HG02623 (cell line): ENCODE data around the gene YWHAQ.
"Not testable (repeated sequence)": the region's sequence is repeated elsewhere in the genome, so short reads cannot be mapped to it uniquely, and the experiment has no call there.

Source experiments
- ATAC-seq: cut with Tn5 transposase; IDR thresholded peaks from one replicate; pipeline ENCODE4 v1.9.1; 2021; ENCODE audit warnings: moderate library complexity; ENCODE audit not compliant: unreplicated experiment

Gene YWHAQ

DNA sequence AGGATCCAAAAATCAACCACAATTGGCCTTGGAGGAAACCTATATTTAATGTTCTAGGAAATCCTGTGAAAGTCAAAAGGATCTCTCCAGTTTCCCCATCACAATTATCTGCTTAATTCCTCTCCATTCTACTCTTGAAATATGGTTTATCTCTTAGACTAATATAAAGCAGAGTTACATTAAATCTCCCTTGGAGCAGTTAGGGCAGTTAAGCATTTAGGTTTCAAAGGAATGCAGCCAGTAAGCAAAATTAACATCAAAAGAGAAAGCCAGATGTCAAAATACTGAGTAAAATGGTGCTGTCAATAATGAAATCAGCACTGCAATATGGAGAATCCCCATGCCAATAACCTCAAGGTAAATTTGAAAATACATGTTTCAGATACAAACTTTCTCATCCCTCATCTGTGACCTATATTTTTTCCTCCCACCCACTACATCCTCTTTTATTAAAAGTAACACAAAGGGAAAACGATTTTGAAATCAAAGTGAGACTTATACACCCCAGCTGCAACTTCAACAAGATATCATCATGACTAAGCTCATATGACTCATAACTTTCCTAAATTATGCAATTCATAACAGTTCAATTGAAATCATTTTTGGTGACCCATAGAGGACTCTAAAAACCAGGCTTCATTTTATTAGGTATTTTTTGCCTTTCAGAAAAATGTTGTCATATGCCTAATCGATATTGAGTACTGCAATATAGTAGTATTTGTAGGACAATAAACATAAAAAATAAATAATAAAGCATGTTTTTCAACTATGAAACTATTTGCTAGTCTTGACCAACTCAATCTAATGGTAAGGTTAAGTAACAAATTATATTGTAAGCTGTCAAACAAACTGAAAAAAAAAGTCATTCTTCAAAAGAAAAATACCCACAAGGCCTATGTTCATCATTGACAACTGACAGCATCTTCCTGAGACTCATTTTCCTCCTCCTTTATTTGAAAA, 78.3 kb downstream of the YWHAQ start:
- ATAC-seq = no peak

DNA sequence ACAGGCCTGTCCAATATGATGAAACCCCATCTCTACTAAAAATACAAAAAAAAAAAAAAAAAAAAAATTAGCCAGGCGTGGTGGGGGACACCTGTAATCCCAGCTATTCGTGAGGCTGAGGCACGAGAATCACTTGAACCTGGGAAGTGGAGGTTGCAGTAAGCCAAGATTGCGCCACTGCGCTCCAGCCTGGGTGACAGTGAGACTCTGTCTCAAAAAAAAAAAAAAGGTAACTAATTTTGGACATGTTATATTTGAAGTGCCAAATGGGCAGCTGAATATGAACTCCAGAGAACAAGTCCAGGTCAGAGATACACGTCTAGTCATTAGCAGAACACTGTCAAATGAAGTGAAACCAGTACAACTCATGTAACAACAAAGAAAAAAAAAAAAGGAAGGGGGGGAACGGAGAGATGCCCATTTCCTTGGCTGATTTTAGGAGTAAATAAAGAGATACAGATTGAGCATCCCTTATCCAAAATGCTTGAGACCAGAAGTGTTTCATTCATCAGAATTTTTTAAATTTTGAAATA, 79.9 kb downstream of the YWHAQ start:
- not testable (repeated sequence) for ATAC-seq

DNA sequence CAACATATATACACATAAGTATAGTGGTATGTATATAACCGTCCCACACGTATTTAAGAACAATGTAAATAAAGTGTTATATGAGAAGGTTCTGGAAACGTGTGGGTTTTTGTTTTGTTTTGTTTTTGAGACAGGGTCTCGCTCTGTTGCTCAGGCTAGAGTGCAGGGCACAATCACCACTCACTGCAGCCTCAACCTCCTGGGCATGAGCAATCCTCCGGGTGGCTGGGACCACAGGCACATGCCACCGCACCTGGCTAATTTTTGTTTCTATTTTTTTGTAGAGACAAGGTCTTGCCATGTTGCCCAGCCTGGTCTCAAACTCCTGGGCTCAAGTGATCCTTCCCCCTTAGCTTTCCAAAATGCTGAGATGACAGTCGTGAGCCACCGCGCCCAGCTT, 81.4 kb downstream of the YWHAQ start:
- no peak for ATAC-seq

DNA sequence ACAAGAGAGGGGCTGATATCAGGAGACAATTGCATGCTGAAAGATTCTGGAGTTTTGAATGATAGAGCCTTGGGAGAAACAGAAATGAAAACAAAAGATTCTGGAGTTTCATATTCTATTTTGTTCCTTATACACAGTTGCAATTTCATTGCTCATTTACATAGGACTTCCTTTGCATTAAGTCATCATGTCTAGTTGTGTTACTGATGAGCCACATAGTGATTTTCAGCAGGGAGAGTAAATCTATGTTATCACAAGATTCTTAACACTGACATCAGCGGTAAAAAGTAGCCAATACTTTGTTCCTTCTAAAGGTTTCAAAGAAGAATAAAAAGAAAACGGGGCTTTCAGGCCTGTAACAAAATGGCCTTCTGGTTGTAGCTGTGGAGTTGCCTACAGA, 82.3 kb downstream of the YWHAQ start:
- peak; percentile 52 for ATAC-seq

DNA sequence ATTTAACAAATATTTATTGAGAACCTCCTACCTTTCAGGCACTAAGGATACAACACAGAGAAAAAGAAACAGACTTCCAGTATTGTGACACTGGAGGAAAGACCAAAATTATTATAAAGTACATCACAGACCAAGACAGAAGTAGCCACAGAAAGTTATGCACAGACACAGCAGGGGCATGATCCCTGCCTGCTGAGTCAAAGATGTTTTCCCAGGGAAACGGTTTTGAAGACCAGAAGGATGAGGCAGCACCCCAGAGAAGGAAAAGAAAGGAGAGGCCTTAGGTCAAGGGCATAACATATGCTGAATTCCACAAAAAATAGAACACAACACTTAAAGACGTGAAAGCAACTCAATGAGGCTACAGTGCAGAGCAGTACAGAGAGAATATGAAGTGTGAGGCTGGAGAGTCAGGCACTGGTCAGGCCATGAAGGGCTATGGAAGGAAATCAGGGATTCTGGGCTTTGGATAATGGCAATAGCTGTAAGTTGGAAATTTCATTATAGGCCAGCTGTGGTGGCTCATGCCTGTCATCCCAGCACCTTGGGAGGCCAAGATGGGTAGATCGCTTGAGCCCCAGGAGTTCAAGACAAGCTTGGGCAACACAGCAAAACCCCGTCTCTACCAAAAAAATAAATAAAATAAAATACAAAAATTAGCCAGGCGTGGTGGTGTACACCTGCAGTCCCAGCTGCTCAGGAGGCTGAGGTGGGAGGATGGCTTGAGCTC, 83.4 kb downstream of the YWHAQ start:
- no peak for ATAC-seq

DNA sequence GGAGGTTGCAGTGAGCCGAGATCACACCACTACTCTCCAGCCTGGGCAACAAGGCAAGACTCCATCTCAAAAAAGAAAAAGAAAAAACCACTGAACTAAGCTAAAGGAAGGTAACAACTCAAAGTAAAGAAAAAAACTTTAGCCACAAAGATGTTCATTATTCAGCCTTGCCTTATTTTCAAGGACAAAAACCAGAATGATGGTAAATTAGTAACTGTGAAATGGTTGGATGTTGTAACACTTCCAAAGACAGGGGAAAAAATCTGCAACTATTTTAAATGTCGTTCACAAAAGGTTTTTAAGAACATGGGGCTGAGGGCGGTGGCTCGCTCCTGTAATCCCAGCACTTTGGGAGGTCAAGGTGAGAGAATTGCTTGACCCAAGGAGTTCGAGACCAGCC, 85.3 kb downstream of the YWHAQ start:
- ATAC-seq = no peak

DNA sequence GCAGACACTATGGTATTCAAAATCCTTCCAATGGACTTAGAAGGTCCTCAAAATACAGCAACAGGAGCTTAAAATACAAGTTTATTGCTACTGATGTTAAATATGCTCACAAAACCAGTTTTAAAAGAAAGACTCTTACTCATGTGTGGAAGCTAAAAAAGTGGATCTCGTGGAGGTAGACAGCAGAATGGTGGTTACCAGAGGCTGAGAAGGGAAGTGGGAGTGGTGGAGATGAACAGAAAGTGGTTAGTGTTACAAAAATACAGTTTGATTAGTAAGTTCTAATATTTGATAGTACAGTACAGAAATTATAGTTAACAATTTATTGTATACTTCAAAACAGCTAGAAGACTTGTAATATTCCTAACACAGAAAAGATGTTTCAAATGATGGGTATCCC, 87.2 kb downstream of the YWHAQ start:
- ATAC-seq = no peak

DNA sequence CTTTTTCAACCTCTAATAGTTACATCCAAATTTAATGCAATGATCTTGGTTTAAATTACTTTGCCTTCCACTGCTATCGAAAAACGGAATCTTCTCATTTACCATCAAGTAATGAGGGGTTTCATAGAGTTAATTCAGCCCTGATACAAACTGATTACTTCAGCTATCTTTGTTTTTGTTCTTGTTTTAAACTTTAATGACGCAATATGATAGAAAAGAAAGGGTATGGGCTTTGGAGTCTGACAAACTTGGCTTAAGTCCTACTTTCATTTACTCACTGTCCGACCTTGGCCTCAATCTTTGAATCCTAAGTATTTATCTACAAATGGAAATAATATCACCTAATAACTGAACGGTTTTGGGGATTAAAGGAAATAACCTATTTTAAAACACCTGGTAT, 91.3 kb downstream of the YWHAQ start:
- no peak for ATAC-seq

DNA sequence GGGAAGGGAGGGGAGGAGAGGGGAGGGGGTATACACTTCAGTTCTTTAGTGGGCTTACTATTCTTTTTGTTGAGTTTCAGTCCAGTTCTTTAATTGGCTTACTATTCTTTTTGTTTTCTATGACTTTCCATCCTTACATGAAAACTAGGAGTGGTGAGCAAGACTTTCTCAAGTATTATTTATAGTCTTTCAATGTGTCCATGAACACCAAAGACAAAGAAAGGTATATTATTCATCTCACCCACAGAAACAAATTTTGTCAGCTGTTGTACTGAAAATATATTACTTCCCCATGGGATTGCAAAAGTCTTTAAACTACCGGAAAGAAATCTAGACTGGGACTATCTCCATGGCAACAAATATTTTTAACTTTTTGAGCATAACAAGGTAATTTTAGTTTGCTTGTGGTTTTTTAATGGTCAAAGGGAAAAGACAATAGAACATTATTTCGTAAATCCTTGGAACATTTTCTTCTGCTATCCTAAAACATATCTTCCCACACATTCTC, 92.7 kb downstream of the YWHAQ start:
- no peak for ATAC-seq

DNA sequence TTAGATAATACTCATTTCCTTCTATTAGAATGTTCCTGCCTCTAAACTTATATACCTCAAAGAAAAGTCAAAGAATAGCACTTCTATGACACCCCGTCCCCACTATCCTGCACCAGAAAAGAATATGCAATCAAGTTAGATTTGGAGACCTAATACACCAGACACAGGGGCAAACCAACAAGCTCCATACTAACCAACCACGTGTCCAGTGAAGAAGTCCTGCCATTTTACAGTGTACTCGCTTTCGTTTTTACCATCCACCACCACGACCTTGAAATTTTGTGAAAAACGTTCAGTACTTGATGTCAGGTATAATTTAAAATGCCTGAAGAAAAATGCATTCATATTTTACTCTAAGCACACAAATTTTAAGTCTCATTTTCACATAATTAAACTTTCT, 94.3 kb downstream of the YWHAQ start:
- ATAC-seq = no peak

DNA sequence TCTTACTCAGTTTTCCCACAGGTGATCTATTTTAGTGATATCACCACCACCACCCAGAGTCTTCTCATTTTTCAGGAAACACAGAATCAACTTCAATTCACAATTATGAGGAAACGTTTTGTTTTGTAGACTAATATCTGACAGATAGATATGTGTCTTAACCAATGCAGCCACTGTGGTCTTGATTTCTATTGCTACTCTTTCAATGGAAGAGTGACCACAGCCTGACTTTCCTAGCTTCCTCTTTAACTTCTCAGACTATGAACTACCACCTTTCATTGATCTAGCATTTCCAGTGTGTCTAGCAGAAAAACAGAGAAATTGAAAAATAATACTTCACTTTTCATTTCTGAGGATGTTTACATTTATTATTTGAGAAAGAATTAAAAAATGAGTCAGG, 95.6 kb downstream of the YWHAQ start:
- no peak for ATAC-seq
